ENCODE measurements around the gene SGTA.

SGTA gene

DNA sequence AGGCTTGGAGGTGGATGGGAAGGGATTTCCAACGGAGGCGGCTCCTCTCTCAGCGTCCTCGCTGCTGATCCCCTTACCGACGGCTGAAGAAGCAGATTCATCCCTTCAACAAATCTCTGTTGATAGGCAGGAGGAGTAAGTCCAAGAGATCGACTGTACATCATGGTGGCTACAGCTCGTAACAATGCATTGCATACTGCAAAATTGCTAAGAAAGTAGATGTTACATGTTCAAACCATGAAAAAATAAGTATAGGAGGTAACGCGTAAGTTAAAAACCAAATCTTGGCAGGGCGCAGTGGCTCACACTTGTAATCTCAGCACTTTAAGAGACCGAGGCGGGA is 42.8 kb downstream of the SGTA start:
- H3K4me1 Mint-ChIP-seq (ENCODE audit: low read depth): peaks cover 25% of the 10 kb centered on the region
- H3K36me3 Mint-ChIP-seq (ENCODE audit: low read depth): peaks cover 36% of the 10 kb centered on the region
- DNase-seq: no peak
- peaks cover 20% of the 10 kb centered on the region for H3K27me3 Mint-ChIP-seq
- H3K4me3 Mint-ChIP-seq: peak overlapping the region; percentile 94
- peak overlapping the region; percentile 5 for H3K27ac Mint-ChIP-seq
- H3K9me3 Mint-ChIP-seq: no peaks in the 10 kb centered on the region

GRCh38 chr19:2739602-2740313 is 43.3 kb downstream of the SGTA start, which contains the start of gene SLC39A3:
Gene SLC39A3 (minus strand): TSS chr19:2740017. CDS start chr19:2737257, 2,760 bp downstream.
- H3K27me3 Mint-ChIP-seq: peaks cover 20% of the 10 kb centered on the region
- H3K36me3 Mint-ChIP-seq (ENCODE audit: low read depth): peaks cover 41% of the 10 kb centered on the region
- H3K4me1 Mint-ChIP-seq (ENCODE audit: low read depth): peaks cover 25% of the 10 kb centered on the region
- DNase-seq: peak; percentile 99
- no peaks in the 10 kb centered on the region for H3K9me3 Mint-ChIP-seq
- peak within 1 kb of the TSS; percentile 88 for H3K27ac Mint-ChIP-seq
- peak within 1 kb of the TSS; percentile 94 for H3K4me3 Mint-ChIP-seq

- H3K27me3 Mint-ChIP-seq: peaks cover 8% of the 10 kb centered on the region
- H3K36me3 Mint-ChIP-seq (ENCODE audit: low read depth): peaks cover 63% of the 10 kb centered on the region
- no peak overlapping the region for H3K4me3 Mint-ChIP-seq
- no peak overlapping the region for H3K27ac Mint-ChIP-seq
- no peak for DNase-seq
- H3K9me3 Mint-ChIP-seq: no peaks in the 10 kb centered on the region
- peaks cover 25% of the 10 kb centered on the region for H3K4me1 Mint-ChIP-seq (ENCODE audit: low read depth)
Measured at GRCh38 chr19:2736550-2737190, 46.4 kb downstream of the SGTA start.

DNA sequence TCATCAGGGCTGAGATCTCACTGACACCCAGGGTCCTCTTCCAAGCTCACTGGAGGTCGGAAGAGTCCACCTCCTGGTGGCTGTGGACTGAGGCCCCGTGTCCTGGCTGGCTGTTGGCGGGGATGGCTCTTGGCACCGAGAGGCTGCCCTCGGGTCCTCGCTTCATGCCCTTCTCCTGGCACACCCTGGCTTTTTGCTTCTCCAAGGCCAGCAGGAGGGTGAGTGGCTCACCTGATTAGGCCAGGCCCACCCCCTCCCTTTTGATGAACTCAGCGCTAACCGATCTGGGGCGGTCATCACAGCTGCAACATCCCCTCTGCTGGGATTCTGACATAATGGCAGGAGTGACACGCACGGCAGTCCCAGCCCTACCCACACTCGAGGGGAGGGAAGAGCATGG is 47.7 kb downstream of the SGTA start:
- H3K4me3 Mint-ChIP-seq: no peak overlapping the region
- H3K27ac Mint-ChIP-seq: no peak overlapping the region
- DNase-seq: no peak
- peaks cover 24% of the 10 kb centered on the region for H3K4me1 Mint-ChIP-seq (ENCODE audit: low read depth)
- peaks cover 67% of the 10 kb centered on the region for H3K36me3 Mint-ChIP-seq (ENCODE audit: low read depth)
- H3K9me3 Mint-ChIP-seq: no peaks in the 10 kb centered on the region
- H3K27me3 Mint-ChIP-seq: peaks cover 4% of the 10 kb centered on the region

GRCh38 chr19:2734589-2735288 is 48.3 kb downstream of the SGTA start:
- H3K4me1 Mint-ChIP-seq (ENCODE audit: low read depth): peaks cover 20% of the 10 kb centered on the region
- H3K27me3 Mint-ChIP-seq: no peaks in the 10 kb centered on the region
- H3K36me3 Mint-ChIP-seq (ENCODE audit: low read depth): peaks cover 67% of the 10 kb centered on the region
- H3K4me3 Mint-ChIP-seq: no peak overlapping the region
- H3K9me3 Mint-ChIP-seq: no peaks in the 10 kb centered on the region
- H3K27ac Mint-ChIP-seq: no peak overlapping the region
- DNase-seq: no peak

DNA sequence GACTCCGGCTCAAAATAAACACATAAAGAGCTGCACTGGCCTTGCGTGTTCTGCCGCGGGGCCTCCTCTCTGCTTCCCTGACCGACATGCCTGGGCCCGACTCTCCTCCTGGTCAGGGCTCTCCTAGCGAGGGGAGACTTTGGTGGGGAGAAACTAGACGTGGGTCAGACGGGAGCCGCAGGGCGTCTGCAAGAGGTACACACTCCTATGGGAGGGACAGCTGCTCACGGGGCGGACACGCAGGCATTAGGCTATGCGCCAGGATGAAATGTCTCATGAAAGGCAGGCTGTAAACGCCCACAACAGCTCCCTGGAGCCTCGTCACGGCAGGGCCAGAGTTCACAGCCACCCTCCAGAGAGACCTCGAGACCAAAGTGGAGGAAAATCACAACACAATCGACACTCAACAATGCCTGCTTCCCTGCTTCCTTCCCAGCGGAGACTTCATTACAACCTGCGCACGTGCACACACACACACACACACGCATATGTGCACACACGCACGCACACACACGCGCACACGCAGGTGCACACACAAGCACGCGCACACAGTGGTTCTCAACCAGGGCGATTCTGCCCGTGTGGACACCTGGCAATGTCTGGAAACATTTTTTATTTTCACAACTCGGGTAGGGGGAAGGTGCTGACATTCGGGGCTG is 49.0 kb downstream of the SGTA start:
- no peak overlapping the region for H3K4me3 Mint-ChIP-seq
- H3K27ac Mint-ChIP-seq: no peak overlapping the region
- peaks cover 61% of the 10 kb centered on the region for H3K36me3 Mint-ChIP-seq (ENCODE audit: low read depth)
- no peak for DNase-seq
- no peaks in the 10 kb centered on the region for H3K9me3 Mint-ChIP-seq
- H3K4me1 Mint-ChIP-seq (ENCODE audit: low read depth): peaks cover 17% of the 10 kb centered on the region
- no peaks in the 10 kb centered on the region for H3K27me3 Mint-ChIP-seq

- H3K36me3 Mint-ChIP-seq (ENCODE audit: low read depth): peaks cover 55% of the 10 kb centered on the region
- H3K4me3 Mint-ChIP-seq: no peak overlapping the region
- H3K27ac Mint-ChIP-seq: no peak overlapping the region
- peaks cover 11% of the 10 kb centered on the region for H3K4me1 Mint-ChIP-seq (ENCODE audit: low read depth)
- H3K27me3 Mint-ChIP-seq: peaks cover under 1% of the 10 kb centered on the region
- no peaks in the 10 kb centered on the region for H3K9me3 Mint-ChIP-seq
- no peak for DNase-seq
Measured at GRCh38 chr19:2732883-2733282, 50.2 kb downstream of the SGTA start.

DNA sequence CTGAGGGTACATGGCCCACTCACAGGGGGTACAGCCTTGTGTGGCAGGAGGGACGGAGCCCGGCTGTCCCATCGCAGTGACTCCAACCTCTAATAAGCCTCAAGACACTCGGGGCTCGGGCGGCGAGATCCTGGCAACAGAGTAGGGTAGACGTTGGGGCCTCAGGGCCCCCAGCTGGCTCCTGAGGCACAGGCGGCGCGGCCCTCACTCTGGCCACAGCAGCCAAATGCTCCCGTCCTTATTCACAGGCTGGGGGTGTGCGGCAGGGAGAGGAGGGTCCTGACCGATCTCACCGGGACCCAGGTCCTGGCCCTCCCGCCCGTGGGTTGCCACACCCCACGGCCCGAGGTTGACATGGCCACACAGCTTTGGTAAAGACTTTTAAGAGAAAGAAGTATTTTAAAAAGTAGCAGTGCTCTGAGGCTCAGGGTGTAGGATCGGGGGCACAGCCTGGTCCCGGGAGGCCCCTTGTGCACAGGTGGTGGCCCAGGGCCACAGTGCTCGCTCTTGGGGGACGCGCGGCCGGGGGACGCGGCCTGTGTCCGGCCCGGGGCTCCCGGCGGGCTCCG is 50.8 kb downstream of the SGTA start:
- DNase-seq: no peak
- H3K36me3 Mint-ChIP-seq (ENCODE audit: low read depth): peaks cover 51% of the 10 kb centered on the region
- H3K27me3 Mint-ChIP-seq: peaks cover 7% of the 10 kb centered on the region
- H3K27ac Mint-ChIP-seq: no peak overlapping the region
- H3K4me3 Mint-ChIP-seq: no peak overlapping the region
- H3K4me1 Mint-ChIP-seq (ENCODE audit: low read depth): peaks cover 11% of the 10 kb centered on the region
- H3K9me3 Mint-ChIP-seq: no peaks in the 10 kb centered on the region

DNA sequence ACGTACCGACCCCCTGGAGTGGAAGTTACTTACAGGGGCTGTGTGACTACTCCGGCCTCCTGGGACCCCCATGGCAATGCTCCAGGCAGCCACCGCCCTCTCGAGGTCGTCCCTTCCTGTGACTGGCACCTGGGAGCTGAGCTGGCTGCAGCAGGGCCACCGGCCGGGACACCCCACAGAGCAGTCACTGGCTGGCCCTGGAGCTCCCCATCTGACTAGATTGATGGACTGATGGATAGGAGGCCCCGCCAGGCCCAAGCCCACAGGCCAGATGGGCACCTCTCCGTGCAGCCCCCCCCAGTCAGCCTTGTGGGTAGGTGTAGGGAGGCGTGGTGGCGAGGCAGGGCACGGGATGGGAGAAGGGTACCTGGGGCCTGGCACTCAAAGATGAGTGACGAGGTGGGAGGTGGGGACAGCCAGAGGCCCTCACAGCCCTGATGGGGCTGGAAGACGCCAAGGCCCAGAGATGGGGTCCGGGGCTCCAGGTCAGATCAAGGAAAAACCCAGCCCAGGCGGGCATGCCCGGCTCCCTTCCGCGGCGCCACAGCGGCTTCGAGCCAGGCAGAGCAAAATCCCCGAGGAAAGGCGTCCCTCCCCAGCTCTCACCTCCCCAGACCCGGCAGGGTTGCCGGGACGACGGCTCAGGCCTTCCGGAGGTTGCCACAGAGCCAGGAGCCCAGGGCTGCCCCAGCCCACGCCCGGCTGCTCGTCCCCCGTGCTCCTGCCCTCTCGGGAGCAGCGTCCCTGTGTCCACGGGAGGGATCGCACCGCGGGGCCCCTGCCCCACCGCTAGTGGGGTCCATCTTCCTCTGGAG is 51.7 kb downstream of the SGTA start:
- Mint-ChIP-seq H3K9me3 (no peaks in the 10 kb centered on the region), H3K4me3 (no peak overlapping the region), H3K36me3 (ENCODE audit: low read depth) (peaks cover 42% of the 10 kb centered on the region), H3K27me3 (peaks cover 13% of the 10 kb centered on the region), H3K27ac (no peak overlapping the region), H3K4me1 (ENCODE audit: low read depth) (peaks cover 8% of the 10 kb centered on the region)
- no peak for DNase-seq

DNA sequence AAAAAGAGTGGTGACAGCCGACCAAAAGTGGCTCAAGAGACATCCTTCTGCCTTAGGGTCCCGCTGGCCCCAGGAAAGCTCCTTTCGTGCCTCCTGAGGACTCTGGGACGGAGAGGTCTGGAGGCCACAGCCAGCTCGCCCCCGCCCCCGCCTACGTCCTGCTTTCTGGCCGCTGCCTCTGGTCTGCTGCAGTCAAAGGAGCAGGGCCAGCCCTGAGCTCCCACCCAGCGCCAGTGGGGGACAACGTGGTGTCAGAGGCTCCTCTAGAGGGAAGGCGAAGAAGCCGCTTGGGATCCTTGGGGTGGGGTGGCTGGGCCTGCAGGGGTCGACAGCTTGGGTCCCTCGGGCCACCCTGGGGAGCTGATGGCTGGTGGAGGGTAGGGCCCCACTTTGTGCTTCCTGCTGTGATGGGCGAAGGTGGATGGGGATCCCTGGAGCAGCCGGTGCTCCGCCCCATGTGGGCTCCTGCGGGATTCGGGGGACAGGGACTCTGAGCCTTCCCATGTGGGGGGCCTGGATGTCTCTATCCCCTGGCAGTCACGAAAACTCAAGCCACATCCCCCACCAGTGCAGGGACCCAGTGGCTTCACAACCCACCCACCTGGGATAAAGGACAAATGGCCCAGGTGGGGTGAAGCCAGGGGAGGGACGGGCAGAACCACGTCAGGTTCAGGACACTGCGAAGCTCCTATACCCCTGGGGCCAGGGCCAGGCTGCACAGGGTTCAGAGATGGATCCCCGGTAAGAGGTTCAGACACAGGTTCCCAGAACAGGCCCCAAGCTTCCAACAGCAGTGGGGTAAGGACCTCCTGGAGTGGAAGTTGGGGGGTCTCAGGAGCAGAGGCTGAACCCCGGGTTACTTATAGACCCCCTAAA is 52.9 kb downstream of the SGTA start:
- H3K36me3 Mint-ChIP-seq (ENCODE audit: low read depth): peaks cover 30% of the 10 kb centered on the region
- no peak overlapping the region for H3K27ac Mint-ChIP-seq
- no peaks in the 10 kb centered on the region for H3K9me3 Mint-ChIP-seq
- H3K4me3 Mint-ChIP-seq: no peak overlapping the region
- H3K4me1 Mint-ChIP-seq (ENCODE audit: low read depth): peaks cover 4% of the 10 kb centered on the region
- no peak for DNase-seq
- H3K27me3 Mint-ChIP-seq: peaks cover 25% of the 10 kb centered on the region

DNA sequence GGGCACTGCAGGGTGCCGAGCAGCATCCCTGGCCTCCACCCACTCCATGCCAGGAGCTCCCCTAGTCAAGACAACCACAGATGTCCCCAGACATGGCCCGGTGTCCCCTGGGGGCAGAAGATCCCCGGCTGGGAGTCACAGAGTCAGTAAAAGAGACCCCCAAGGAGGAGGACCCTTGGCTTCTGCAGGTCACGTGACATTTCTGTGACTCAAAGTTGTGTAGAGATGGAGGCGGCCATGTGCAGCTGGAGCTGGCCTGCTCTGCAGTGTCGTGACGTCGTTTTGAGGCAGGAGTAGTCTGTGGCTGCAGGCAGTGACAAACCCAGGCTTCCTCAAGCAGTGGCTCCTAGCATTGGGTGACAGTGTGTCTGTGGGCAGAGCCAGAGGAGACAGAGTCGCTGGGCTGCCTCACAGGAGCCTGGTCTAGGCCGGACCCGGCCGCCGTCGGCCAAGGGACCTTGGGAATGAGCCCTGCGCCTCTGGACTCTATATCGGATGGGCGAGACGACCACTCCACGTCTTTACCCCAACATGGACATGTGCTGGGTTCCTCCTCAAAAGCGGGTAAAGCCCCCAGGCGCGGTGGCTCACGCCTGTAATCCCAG is 54.2 kb downstream of the SGTA start:
- Mint-ChIP-seq H3K4me3 (no peak overlapping the region), H3K9me3 (no peaks in the 10 kb centered on the region), H3K4me1 (ENCODE audit: low read depth) (peaks cover 4% of the 10 kb centered on the region), H3K36me3 (ENCODE audit: low read depth) (peaks cover 17% of the 10 kb centered on the region), H3K27ac (no peak overlapping the region), H3K27me3 (peaks cover 31% of the 10 kb centered on the region)
- no peak for DNase-seq

DNA sequence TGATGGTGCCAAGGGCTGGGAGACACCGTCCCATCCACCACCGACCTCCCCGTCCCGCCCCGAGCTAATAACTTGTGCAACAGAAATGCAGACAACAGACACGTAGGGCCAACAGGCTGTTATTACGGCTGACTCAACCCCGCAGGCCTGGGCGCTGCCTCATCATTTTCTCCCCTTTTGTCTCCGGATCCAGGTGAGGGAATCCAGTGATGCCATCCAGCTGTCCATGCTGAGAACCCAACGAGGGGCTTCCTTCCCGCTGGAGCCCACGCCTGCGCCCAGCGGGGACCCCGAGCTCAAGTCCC is 55.5 kb downstream of the SGTA start:
- no peak overlapping the region for H3K27ac Mint-ChIP-seq
- H3K27me3 Mint-ChIP-seq: peaks cover 36% of the 10 kb centered on the region
- H3K4me3 Mint-ChIP-seq: no peak overlapping the region
- DNase-seq: no peak
- peaks cover 4% of the 10 kb centered on the region for H3K4me1 Mint-ChIP-seq (ENCODE audit: low read depth)
- H3K9me3 Mint-ChIP-seq: no peaks in the 10 kb centered on the region
- peaks cover 9% of the 10 kb centered on the region for H3K36me3 Mint-ChIP-seq (ENCODE audit: low read depth)
